A549 (cell line): ENCODE measurements around the gene MOB2.

Source experiments
- POLR2A ChIP-seq: IDR thresholded peaks from 2 replicates; pipeline ENCODE4 v1.6.1; 2012; ENCODE audit warnings: mild to moderate bottlenecking, low read length
- RCOR1 ChIP-seq: fragments of 150-350 bp; IDR thresholded peaks from 2 replicates; pipeline ENCODE4 v1.6.1; 2014; ENCODE audit warnings: antibody characterized with exemption, low read length, low read depth
- ZSCAN20 ChIP-seq: fragments of 250-450 bp; sonication (Bioruptor Pico); IDR thresholded peaks from 2 replicates; pipeline ENCODE4 v1.8.0; 2022; ENCODE audit warnings: mild to moderate bottlenecking, moderate library complexity
- TF ChIP-seq, protein P1 (sequence below): fragments of 200-600 bp; sonication (generic); IDR thresholded peaks from 2 replicates; pipeline ENCODE4 v1.6.1; 2016; ENCODE audit warnings: antibody characterized with exemption, mild to moderate bottlenecking, moderate library complexity
- TF ChIP-seq, protein P2 (sequence below): fragments of >200 bp; sonication (Bioruptor Twin); formaldehyde crosslinking; IDR thresholded peaks from 3 replicates; pipeline ENCODE4 v1.5.1; 2016
- TF ChIP-seq, protein P3 (sequence below): fragments of 450-650 bp; IDR thresholded peaks from 2 replicates; pipeline ENCODE4 v1.6.1; 2014; ENCODE audit warnings: antibody characterized with exemption

DNA sequence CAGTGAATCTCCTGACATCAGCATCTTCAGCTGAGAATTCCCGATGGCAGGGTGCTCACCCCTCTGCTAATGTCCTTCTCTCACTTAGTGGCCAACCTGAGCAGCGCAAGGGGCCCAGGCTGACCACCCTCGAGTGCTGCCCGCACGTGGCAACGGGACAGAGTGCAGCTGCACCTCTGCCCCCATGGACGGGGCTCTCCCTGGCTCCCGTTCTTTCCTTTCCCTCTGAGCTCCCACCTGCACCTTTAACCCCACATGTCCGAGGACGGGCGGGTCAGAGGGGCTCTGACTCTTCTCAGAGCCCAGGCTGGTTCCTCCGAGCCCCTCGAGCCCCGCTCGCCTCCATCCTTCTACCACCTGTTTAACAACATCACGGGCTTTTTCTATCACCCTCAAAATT is 19.8 kb downstream of the MOB2 start:
- TF ChIP-seq POLR2A (no peak), RCOR1 (no peak), ZSCAN20 (no peak)
- TF ChIP-seq, protein P1, sequence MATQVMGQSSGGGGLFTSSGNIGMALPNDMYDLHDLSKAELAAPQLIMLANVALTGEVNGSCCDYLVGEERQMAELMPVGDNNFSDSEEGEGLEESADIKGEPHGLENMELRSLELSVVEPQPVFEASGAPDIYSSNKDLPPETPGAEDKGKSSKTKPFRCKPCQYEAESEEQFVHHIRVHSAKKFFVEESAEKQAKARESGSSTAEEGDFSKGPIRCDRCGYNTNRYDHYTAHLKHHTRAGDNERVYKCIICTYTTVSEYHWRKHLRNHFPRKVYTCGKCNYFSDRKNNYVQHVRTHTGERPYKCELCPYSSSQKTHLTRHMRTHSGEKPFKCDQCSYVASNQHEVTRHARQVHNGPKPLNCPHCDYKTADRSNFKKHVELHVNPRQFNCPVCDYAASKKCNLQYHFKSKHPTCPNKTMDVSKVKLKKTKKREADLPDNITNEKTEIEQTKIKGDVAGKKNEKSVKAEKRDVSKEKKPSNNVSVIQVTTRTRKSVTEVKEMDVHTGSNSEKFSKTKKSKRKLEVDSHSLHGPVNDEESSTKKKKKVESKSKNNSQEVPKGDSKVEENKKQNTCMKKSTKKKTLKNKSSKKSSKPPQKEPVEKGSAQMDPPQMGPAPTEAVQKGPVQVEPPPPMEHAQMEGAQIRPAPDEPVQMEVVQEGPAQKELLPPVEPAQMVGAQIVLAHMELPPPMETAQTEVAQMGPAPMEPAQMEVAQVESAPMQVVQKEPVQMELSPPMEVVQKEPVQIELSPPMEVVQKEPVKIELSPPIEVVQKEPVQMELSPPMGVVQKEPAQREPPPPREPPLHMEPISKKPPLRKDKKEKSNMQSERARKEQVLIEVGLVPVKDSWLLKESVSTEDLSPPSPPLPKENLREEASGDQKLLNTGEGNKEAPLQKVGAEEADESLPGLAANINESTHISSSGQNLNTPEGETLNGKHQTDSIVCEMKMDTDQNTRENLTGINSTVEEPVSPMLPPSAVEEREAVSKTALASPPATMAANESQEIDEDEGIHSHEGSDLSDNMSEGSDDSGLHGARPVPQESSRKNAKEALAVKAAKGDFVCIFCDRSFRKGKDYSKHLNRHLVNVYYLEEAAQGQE: no peak
- TF ChIP-seq, protein P2, sequence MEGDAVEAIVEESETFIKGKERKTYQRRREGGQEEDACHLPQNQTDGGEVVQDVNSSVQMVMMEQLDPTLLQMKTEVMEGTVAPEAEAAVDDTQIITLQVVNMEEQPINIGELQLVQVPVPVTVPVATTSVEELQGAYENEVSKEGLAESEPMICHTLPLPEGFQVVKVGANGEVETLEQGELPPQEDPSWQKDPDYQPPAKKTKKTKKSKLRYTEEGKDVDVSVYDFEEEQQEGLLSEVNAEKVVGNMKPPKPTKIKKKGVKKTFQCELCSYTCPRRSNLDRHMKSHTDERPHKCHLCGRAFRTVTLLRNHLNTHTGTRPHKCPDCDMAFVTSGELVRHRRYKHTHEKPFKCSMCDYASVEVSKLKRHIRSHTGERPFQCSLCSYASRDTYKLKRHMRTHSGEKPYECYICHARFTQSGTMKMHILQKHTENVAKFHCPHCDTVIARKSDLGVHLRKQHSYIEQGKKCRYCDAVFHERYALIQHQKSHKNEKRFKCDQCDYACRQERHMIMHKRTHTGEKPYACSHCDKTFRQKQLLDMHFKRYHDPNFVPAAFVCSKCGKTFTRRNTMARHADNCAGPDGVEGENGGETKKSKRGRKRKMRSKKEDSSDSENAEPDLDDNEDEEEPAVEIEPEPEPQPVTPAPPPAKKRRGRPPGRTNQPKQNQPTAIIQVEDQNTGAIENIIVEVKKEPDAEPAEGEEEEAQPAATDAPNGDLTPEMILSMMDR: no peak
- TF ChIP-seq, protein P3, sequence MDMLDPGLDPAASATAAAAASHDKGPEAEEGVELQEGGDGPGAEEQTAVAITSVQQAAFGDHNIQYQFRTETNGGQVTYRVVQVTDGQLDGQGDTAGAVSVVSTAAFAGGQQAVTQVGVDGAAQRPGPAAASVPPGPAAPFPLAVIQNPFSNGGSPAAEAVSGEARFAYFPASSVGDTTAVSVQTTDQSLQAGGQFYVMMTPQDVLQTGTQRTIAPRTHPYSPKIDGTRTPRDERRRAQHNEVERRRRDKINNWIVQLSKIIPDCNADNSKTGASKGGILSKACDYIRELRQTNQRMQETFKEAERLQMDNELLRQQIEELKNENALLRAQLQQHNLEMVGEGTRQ: no peak
